Measurements from ENCODE around the gene FGF14.

Gene FGF14

DNA sequence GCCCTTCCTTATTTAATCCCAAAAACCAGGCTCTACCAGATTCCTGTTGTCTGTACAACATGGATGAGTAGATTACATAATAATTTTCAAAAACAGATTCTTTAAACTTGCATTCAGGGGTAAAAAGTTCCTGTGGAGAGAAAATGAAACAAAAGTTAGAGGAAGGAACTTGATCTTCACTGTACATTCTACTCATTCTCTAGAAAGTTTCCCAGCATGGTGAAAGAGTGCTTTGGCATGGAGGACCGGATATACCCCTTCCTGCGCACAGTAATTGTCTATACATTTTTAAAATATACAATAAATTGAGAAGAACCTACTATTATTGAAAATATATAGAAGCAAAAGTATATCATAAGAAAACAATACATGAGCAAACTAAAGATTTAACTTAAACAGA lies 675.2 kb downstream of the FGF14 start:
- DNase-seq (ENCODE audit: low read depth): peak; percentile 32
- no peak overlapping the region for H3K4me3 ChIP-seq (ENCODE audit: low read depth, low read length)
- TF ChIP-seq, protein P1, sequence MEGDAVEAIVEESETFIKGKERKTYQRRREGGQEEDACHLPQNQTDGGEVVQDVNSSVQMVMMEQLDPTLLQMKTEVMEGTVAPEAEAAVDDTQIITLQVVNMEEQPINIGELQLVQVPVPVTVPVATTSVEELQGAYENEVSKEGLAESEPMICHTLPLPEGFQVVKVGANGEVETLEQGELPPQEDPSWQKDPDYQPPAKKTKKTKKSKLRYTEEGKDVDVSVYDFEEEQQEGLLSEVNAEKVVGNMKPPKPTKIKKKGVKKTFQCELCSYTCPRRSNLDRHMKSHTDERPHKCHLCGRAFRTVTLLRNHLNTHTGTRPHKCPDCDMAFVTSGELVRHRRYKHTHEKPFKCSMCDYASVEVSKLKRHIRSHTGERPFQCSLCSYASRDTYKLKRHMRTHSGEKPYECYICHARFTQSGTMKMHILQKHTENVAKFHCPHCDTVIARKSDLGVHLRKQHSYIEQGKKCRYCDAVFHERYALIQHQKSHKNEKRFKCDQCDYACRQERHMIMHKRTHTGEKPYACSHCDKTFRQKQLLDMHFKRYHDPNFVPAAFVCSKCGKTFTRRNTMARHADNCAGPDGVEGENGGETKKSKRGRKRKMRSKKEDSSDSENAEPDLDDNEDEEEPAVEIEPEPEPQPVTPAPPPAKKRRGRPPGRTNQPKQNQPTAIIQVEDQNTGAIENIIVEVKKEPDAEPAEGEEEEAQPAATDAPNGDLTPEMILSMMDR (conservative IDR thresholded peaks at IDR 0.05; ENCODE audit: low read depth, low read length): no peak

DNA sequence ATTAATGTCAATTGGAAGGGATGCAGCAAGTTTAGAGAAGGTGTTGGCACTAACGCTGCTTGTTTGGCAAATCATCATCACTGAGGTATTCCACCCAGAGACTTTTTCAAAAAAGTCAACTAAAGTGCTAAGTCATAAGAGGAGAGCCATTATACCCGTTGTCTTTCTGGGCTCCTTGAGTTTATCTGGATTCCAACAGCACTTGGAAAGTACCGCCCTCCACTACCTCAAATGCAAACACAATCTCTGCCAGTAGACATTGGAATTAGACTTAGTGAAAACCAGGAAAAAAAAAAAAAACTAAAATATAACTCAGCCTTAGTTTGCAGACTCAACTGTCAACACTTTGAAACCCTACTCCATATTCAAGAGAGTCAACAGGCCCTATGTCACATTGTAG lies 683.4 kb downstream of the FGF14 start:
- TF ChIP-seq, protein P1 (conservative IDR thresholded peaks at IDR 0.05; ENCODE audit: low read depth, low read length): no peak
- H3K4me3 ChIP-seq (ENCODE audit: low read depth, low read length): no peak overlapping the region
- no peak for DNase-seq (ENCODE audit: low read depth)

DNA sequence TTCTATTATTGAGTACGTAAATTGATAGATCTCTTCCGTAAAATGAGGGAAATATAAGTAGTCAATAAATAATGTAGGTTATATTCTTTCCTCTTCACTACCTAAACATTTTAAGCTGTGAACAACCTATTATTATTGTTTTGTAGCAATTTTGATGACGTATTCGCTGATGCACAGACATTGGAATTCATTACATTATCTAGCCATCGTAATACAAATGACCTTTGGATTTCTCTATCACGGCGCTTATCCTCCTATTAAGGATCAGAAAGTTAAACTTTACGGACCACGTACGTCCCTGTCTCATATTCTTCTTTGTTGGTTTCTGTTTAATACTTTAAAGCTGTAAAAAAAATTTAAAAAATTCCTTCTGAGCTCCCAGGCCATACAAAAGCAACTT lies 684.5 kb downstream of the FGF14 start:
- TF ChIP-seq, protein P1 (conservative IDR thresholded peaks at IDR 0.05; ENCODE audit: low read depth, low read length): no peak
- DNase-seq (ENCODE audit: low read depth): no peak
- no peak overlapping the region for H3K4me3 ChIP-seq (ENCODE audit: low read depth, low read length)

DNA sequence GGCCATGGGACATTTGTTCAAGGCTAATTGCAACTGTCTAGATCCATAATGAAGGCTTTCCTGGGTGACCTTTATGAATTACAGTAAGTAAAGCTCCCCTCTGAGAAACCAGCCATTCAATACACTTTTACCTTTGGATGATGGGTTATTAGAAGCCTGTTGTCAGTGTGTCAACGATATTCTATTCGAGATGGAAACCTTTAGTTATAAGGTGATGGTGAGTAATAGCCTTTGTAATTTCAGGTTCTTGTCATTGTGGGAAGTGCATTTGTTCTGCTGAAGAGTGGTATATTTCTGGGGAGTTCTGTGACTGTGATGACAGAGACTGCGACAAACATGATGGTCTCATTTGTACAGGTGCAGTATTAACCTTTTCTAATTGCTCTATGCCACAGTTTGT lies 687.7 kb downstream of the FGF14 start:
- DNase-seq (ENCODE audit: low read depth): no peak
- H3K4me3 ChIP-seq (ENCODE audit: low read depth, low read length): no peak overlapping the region
- TF ChIP-seq, protein P1 (conservative IDR thresholded peaks at IDR 0.05; ENCODE audit: low read depth, low read length): no peak

DNA sequence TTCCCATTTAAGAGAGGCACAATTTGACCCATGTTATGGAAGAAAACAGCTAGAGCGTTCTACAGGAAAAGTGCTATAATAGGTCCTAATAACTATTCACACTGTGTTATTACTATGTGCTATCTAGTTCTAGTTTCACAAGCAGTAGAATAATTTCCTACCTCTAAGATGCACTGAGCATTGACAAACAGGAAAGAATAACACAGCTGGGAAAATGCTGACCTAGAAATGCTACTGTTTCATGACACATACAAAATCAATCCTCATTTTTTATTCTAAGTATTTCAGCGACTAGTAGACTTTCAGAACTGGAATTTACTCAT lies 689.9 kb downstream of the FGF14 start:
- peak; percentile 62 for DNase-seq (ENCODE audit: low read depth)
- TF ChIP-seq, protein P1 (conservative IDR thresholded peaks at IDR 0.05; ENCODE audit: low read depth, low read length): no peak

DNA sequence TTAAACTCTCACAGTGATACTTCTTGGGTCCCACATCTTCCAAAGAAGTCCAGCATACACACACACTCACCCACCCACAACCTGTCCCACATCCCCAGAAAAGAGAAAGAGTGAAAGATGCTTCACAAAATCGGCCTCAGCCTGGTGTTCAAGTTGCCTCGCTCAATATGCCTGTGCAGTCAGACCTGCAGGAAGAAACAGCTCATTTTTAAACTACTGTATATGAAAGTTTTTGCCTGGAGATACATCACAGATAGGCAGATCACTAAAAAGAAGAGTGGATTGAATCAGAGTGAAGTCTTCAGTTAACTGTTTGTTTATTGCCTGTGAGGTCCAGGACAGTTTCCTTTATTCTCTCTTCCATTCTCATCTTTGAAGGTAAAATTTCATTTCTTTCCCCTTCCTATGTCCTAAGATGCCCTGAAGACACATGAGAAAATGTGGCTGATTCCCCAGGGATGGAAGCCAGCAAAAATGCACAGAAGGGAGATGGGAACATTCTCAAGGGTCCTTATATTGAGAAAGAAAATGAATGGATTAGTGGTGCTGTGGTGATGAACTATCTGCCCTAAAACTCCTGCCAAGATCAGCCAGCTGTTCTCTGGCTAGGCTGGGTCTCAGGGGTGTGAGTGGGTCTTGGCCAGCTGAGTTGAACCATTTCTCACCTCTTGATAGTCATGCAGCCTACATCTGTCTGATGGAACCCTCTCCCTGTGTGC lies 690.4 kb downstream of the FGF14 start:
- TF ChIP-seq, protein P1 (conservative IDR thresholded peaks at IDR 0.05; ENCODE audit: low read depth, low read length): no peak
- H3K4me3 ChIP-seq (ENCODE audit: low read depth, low read length): no peak overlapping the region
- no peak for DNase-seq (ENCODE audit: low read depth)

More for the DNA sequence above, 689.9 kb downstream of the FGF14 start:
- no peak overlapping the region for H3K4me3 ChIP-seq (ENCODE audit: low read depth, low read length)

DNA sequence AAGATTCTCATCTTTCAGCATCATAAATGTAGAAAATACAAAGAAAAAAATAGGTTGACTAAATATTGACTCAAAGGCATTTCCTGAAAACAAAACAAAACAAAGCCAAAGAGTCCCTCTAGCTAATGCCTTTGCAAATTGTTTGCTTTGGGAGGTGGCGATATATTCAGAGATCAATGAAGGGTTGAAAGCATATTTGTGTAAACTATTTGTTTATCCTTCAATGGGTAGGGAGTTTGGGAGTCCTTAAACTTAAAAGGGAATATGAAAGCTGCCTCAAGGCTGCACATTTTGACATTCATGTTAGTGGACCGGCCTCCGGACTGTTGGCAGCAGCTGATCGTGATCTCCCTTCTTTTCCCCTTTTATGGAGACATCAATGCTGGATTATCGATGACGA lies 691.9 kb downstream of the FGF14 start:
- no peak overlapping the region for H3K4me3 ChIP-seq (ENCODE audit: low read depth, low read length)
- no peak for DNase-seq (ENCODE audit: low read depth)
- TF ChIP-seq, protein P1 (conservative IDR thresholded peaks at IDR 0.05; ENCODE audit: low read depth, low read length): no peak

All from choroid plexus epithelial cell (primary cell).